ENCODE data around the gene UBAC1.
"Not testable (repeated sequence)": the region's sequence is repeated elsewhere in the genome, so short reads cannot be mapped to it uniquely, and the experiment has no call there.

Gene UBAC1

DNA sequence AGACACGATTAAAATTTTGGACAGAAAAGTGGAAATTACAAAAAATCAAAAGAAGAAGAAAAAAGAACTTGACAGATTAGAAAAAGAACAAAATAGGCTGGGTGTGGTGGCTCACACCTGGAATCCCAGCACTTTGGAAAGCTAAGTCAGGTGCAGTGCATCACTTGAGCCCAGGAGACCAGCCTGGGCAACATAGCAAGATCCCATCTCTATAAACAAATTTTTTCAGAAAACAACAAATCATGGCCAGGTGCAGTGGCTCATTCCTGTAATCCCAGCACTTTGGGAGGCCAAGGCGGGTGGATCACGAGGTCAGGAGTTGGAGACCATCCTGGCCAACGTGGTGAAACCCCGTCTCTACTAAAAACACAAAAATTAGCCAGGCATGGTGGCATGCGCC is 68.8 kb downstream of the UBAC1 start:
- DNase-seq: not testable (repeated sequence)

DNA sequence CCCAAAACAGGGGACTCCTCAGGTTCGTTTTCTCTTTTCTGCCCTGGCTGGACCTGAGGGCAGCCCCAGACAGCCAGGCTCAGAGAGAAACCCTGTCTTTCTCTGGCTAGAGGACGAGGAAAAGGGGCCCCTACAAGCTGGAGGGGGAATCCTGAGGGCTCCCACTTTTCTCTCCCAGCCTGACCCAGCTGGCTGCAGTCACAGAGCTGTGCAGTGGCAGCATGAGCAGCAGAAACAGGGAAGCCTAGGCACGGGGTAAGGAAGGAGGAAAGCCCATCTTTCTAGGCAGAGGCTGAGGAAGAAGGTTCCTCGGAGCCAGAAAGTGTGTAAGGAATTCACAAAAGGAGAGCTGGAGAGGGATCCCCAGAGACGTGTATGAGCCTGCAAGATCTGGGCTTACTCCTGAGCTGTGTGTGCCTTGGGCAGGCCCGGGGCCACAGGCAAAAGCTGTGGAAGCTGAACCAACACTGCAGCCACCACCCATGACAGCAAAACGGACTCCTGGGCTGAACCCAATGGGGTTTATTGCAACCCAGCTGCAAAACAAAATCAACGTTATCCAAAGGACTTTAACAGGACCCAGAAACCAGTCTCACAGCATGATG is 70.0 kb downstream of the UBAC1 start:
- no peak for DNase-seq

DNA sequence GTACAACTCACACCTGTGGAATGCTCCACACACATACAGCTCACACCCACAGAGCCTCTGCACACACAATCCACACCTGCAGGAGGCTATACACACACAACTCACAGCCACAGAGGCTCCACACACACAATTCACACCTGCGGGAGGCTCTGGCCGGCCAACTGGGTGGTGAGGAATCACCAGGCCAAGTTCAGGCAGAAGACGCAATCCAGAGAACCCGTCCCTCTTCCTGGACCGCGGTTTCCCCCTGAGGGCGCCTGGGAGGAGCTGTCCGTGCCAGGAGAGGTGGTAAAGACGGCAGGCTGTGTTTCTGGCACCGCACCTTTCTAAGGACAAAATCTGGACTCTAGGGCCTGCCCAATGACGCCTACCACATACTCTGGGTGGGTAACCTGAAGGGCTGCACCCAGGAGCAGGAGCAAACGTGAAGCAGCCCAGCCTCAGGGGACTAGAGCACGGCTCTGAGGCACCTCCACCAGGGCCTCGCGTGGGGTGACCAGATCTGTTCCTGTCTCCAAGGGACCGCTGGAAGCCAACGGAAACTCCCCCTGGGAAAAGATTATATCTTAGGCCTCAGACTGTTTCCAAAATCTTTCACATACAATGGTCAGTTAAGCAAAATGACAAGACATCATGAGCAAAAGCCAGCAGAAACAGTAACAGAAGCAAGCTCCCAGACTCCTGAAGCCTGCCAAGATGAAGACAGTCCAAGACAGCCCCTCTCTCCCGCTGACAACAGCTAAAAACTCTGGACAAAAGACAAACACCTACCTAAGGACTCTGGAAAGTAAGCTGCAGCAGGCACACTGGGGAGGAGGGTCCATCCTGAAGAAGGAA is 70.8 kb downstream of the UBAC1 start:
- DNase-seq: no peak

DNA sequence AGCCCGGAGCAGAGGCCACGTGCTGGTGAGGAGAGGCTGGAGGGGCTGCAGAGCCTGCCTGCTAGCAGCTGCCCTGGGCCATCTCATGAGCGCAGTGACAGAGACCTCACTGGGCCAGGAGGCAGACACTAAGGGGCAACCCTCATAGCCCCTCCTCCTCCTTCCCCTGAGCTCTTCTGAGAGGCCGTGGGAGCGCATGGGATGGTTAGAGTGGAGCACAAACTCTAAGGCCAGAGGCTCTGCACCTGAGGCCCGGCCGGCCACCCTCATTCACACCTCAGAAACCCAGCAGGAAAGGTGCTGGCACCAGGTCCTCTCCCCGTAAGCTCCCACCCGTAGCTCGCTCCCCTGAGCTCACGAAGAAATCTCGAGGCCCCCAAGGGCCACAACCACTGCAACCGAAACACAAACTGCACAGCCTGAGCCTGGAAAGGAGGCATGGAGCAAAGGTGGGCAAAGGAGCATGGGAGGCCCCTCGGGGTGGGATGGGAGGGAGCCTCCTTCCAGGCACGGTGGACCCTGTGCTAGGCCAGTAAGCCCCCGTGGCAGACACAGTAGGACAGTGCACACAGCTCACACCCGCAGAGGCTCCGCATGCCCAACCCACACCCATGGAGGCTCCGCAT is 71.5 kb downstream of the UBAC1 start:
- no peak for DNase-seq

DNA sequence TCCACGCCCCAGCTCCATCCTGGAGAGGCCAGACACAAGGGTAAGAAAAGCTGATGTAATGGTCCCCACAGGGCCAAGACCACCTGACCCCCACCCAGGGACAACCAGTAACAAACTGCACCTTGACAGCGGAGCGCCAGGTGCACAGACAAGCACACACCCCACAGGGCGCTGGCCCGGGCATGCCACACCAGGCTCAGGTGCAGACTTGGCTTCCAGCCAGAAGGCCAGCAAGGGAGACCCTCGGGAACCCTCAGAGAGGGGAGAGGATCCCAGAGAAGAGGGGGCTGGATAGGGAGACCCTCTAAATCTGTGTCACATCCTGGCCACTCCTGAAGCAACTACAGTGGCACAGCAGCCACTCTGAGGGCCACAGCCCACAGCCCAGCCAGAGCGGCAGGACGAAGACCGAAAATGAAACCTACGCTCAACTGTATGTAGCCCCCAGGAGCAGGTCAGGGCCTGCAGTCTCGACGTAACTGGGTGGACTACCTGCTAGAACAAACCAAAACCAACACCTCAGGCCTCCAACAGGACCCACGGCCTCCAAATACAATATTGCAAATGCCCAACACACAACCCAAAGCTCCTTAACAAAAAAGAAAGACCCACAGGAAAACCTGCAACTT is 72.3 kb downstream of the UBAC1 start:
- no peak for DNase-seq

DNA sequence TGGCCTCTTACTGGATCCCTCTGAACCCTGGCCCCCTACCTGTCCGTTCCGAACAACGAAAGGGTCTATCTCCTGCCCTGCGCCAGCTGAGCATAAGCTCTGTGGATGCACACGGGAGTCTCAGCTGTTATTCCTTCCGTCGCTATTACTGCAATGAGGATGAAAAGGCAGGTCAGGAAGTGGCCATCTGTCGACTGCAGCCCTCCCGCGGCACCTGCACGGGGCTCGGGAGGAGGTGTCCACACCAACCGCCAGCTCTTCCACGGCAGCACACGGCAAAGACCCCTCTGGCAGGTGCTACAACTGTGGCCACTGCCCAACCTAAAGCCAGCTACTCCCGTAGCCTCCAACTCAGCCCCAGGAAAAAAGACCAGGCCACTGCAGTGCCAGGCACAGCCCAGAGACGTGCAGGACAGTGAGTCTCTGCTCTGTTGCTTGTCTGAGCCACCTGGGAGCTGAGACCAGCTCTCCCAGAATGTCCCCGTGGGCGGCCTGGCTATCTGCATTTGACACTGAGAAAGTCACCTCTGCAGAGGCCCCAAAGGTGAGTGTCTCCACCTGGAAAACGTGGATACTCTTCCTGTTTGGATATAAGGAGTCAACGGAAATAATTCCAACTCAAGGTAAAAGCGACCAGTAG is 72.9 kb downstream of the UBAC1 start:
- DNase-seq: no peak

DNA sequence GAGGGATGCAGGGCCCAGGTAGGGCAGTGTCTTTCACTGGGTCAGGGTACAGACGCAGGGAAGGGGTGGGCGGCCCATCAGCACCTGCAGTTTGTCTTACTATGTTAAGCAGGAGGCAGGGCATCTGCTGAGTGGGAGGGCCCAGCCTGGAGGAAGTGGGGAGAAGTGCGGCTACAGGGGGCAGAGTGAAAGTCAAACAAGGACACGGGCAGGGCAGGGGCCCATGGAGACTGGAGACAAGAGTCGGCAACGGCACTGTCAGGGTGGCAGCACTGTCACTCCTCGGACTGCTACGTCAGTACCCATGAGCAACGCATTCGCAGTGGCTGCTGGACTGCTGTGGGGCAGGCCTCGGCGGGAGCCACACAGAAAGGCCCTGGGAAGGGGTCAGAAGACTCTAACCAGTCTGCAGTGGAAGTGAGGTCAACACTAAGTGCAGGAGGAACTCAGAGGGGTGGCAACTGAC is 73.6 kb downstream of the UBAC1 start:
- no peak for DNase-seq

DNA sequence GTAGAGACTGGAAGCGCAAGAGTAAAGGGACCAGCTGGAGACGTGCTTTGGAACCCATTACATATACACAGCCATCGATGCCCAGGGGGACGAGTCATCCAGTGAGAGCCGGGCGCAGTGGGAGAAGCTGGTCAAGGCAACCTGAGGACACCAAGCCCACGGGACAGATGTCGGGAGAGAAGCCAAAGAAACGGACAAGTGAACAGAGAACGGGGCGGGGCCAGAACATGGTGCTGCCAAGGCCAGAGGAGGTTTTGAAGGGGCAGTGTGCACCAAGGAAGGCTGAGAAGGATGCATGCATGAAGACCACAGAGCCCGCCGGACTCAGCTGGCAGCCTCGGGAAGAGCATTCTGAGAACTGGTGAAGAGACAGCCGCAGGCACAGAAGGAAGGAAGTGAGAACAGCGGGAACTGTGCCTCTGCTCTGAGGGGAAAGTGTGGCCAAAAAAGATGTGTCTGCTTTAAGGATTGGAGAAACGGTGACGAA is 74.1 kb downstream of the UBAC1 start:
- no peak for DNase-seq

DNA sequence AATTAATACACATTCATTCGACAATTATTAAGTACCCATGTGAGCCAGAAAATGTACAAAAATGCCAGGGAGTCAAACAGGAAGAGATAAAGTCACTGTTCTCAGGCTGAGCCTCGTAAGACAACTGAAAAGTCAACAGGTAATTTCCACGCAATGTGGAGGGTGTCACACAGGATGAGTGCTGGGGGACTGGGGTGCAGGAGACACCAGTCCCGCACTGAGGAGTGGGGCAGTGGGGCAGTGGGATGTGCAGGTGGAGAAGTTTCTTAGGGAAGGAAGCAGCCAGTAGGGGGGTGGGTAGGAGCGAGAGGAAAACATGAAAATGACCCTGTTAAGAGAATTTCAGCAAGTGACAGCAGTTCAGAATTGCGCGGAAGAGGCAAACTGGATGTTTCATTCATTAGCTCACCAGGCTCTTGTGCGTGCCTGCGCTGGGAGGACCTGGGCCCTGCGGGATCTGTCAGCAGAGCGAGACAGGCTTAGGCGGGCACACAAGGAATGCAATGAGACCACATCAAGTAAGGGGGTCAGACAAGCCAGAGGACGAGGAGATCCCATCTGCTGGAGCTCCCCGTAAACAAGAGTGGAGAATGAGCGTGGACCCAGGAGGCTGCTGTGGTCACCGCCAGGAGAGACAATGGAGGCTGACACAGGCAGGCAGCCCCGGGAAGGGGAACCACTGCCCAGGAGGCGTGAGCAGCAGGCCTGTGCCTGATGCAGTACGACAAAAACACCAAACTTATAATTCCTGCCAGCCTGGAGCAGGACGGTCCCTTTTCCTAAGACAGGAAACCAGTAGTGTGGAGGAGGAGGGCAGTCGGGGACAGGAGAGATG is 74.8 kb downstream of the UBAC1 start:
- DNase-seq: no peak

DNA sequence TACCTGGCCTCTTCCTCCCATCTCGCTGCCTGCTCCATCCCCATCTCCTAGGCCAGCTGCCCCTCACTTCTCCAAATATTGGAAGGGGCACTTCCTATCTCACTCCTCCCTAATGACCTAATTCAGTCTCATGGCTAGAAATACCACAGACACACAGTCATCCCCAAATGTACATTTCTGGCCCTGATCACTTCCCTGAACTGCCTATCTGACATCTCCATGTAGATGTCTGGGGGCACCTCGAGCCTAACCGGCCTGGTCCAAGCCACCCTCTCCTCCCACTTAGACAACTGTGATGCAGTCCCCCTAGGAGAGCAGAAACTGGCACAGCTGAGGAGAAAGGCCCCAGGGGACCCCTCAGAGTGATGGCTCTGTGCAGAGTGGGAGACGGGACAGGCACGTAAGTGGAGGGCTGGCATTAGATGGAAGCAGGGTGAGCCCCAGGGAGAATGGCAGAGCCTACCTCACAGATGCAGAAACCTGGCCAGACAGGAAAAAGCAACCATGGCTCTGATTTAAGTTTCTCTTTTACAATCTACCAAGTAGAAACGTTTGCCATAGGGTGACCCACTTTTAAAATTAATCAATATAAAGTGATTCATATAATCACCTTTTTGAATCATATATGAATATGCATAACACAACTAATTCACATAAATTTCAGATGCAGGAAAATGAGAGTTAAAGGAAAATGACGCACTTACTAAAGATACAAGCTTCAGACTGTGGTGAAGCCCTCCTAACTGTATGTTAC is 75.9 kb downstream of the UBAC1 start:
- DNase-seq: no peak

DNA sequence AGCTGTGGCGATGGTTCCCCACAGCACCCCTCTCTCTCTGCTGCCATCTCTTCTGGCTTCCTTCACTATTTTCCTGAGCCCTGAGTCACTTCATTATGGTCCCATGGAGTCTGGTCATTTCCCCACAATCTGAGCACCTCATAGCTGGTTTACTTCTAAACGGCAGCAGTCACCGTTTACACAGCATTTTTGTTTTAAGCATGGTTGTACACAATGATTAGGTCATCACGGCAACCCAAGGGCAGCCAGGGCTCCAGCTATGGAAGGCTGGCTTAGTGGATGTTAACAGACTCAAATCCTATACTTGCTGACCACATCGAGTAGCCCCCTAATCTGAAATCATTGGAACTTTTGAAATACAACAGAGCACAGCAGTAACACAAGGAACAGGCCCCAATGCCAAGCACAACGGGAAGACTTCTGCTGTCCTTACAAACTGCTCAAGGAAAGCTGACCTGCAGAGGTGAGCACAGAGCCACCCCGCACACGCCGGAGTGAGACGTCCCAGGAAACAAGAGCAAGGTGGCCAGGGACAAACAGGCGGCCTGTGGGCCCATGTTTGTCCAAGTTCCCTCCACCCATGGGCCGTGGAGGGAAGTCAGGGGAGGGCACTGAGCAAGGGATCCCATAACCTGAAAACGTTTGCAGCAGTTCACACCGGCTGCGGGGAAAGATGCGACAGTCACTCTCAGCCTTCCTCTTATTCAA is 76.7 kb downstream of the UBAC1 start:
- DNase-seq: no peak

DNA sequence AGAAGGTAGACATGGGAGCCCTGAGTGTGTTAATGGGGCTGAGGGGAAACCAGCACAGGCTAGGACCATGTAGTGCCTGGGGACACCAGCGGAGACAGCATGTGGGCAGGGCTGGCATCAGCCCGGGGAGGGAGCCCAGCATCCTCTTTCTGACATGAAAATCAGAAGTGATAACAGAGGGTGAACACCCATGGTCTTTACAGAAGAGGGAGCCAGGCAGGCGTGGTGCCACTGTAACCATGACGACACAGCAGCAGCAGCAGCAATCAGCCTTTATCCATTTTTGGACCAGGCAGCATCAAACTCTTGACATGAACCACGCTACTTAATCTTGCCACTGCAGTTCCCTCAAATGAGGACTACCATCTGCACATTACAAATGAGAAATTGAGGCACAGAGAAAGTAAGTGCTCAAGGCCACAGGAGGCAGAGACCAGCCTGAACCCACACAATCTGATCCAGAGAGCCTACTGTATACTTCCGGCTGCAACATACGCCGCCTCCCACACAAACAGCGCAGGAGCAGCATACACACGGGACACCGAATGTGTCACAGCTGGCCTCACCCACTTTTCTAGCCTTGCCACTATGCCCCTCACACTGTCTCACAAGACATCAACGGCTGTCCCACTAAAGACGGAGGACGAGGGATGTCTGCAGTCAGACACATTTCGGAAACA is 77.6 kb downstream of the UBAC1 start:
- DNase-seq: no peak

Measured in activated gamma-delta T cell (primary cell).